Activated CD8-positive, alpha-beta memory T cell treated with anti-CD3 and anti-CD28 coated beads for 36 hours (primary cell): ENCODE data around the gene MICU1. TPM values are rescaled to one million over a fixed set of nuclear protein-coding genes. Genes with fewer than 3 reads are reported as not detected.
"Not testable (repeated sequence)": the region's sequence is repeated elsewhere in the genome, so short reads cannot be mapped to it uniquely, and the experiment has no call there.

Experiments
- CTCF ChIA-PET: fragments of 350-600 bp; sonication (Branson Sonifier 250); formaldehyde crosslinking; loops from one replicate; lab custom pipeline; 2021; ENCODE audit warnings: antibody characterized with exemption; lab: Charles Lee
- POLR2A ChIA-PET: fragments of 350-600 bp; sonication (Branson Sonifier 250); formaldehyde crosslinking; loops from one replicate; lab custom pipeline; 2021; ENCODE audit warnings: antibody characterized with exemption; lab: Charles Lee
- total RNA-seq, 2 experiments: library from RNA; stranded (reverse); gene quantifications; one replicate each; pipeline ENCODE4 v1.2.3, GENCODE V29; 2021

Gene MICU1, protein sequence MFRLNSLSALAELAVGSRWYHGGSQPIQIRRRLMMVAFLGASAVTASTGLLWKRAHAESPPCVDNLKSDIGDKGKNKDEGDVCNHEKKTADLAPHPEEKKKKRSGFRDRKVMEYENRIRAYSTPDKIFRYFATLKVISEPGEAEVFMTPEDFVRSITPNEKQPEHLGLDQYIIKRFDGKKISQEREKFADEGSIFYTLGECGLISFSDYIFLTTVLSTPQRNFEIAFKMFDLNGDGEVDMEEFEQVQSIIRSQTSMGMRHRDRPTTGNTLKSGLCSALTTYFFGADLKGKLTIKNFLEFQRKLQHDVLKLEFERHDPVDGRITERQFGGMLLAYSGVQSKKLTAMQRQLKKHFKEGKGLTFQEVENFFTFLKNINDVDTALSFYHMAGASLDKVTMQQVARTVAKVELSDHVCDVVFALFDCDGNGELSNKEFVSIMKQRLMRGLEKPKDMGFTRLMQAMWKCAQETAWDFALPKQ
- 10 to 100 TPM; 24.5 to 27.1 TPM for total RNA-seq

DNA sequence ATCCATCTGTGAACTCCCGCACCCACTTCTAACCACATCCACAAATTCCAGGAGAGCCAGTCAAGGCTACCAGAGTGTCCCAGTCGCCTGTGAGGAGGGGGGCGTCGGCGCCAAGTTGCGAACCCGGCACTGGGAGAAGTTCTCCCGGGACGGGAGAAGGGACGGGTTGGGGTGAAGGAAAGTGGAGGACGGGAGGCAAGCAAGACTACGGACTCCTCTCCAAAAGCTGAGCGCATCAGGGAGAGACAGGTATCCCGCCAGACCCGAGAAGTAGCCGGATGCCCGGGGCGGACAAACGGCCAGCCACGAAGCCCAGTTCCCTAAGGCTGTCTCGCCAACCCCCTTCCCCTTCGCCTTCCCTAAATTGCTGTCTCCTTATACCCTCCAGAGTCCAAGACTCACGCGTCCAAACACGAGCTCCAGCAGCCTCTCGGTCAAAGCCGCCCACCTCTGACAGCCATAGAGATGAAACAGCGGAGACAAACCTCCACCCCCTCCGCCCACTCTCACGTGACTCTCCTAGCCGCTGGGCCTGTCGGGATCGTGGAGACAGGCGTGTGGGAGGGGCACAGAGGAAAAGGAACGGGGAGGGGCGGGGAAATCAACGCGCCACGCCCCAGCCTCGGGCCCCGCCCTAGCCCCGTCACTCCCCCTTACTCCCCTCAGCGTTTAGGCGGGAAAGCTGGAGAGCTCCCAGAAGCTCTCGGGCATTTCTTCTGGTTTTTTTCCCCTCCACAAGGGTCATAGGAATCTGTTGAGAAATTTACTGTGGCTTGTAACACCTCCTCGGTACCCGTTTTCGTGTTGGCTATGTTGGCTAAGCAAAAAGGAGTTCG is at the start of gene MICU1:
Gene MICU1, minus strand, starts transcription at position 472 of the 836 bp plus-strand sequence. CDS start 59,286 bp downstream, outside the sequence.
- ChIA-PET CTCF (interaction anchor here (0.5 to 1.0 kb wide), 3 partner anchors 15 to 30 kb away, joined by 3 read pairs; no protein-coding TSS in a partner anchor), POLR2A (interaction anchor here (0.5 to 1.2 kb wide), 3 partner anchors 36 to 218 kb away, joined by 3 to 4 read pairs (median 3); partner anchors contain the start of gene MCU)

DNA sequence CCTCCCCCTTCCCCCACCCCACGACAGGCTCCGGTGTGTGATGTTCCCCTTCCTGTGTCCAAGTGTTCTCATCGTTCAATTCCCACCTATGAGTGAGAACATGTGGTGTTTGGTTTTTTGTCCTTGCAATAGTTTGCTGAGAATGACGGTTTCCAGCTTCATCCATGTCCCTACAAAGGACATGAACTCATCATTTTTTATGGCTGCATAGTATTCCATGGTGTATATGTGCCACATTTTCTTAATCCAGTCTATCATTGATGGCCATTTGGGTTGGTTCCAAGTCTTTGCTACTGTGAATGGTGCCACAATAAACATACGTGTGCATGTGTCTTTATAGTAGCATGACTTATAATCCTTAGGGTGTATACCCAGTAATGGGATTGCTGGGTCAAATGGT is 48.3 kb upstream of the MICU1 start:
- POLR2A ChIA-PET, CTCF ChIA-PET: not testable (repeated sequence)

DNA sequence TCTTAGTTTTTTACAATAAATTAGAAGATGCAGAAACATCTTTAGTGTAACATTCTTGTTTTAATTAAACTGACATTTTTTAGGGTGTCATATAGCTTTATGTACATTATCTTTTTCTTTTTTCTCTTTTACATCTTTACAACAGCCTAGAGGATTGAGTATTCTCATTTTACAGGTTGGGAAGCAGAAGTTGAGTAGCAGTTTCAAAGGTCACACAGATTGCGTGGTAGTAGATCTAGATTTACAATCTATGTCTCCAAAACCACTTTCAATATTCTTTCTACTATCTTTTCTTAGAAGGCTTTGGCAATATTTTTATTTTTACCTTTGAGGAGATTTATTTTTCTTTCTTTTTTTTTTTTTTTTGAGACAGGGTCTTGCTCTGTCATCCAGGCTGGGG is 47.4 kb upstream of the MICU1 start:
- POLR2A ChIA-PET: no interaction called here
- CTCF ChIA-PET: no interaction called here

DNA sequence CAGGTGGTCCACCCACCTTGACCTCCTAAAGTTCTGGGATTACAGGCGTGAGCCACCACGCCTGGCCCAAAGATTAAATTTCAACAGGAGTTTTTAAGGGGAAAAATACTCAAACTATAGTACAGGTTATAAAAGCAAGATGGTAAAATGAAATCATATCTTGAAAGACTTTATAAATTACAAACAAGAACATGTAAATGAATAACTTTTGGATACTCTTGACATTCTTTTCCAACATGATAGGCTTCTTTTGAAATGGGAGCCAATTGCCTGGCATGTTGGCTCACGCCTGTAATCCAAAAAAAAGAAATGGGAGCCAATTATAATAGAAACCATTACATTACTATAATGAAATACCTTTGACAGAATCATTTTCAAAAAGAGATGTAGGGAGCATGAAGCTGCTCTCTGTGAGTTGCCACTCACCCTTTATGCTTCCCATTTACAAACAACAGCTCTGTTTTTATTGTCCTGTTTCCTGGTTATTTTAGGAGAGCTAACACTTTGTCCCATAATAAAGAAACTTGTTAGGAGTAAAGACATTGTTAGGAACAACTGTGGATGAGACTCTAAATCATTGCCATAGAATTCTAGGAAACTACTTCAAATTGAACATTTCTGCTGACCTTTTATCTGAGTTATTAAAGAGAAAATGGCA is 41.5 kb upstream of the MICU1 start:
- CTCF ChIA-PET: interaction anchor here (0.7 kb wide), 1 partner anchor 1149 kb away, joined by 4 read pairs; no protein-coding TSS in a partner anchor
- POLR2A ChIA-PET: no interaction called here

DNA sequence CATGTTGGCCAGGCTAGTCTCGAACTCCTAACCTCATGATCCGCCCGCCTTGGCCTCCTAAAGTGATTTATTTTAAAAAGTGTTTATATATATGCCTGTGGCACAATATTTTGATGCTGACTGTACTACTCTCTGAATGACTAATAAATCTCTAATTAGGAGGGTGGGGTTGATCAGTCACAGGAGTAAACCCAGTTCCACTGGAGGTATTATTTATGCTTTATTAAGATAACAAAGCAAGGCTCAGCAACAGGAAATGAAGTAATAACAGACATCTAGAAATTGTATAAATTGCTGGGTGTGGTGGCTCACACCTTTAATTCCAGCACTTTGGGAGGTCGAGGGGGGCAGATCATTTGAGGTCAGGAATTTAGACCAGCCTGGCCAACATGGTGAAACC is 40.0 kb upstream of the MICU1 start:
- POLR2A ChIA-PET: no interaction called here

DNA sequence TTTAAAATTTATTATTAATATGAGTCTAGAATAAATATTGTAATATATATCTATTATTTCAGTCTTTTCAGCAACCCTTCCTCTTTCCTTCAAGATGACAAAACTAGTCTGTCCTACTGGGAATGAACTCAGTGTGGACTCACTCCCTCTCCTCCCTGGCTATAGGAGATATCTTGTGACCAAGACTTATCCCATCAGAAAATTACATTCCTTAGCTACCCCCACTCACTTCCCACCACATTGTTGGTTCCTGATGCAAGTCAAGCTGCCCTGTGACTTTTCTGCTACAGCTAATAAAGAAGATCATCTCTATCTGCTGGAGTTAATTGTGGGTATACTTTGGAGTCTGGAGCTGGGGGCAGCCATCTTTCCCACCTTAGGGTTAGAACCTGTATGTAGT is 38.1 kb upstream of the MICU1 start:
- ChIA-PET CTCF (no interaction called here), POLR2A (interaction anchor here (0.6 kb wide), 1 partner anchor 12 kb away, joined by 3 read pairs; no protein-coding TSS in a partner anchor)

More for the DNA sequence above, 40.0 kb upstream of the MICU1 start:
- CTCF ChIA-PET: no interaction called here

DNA sequence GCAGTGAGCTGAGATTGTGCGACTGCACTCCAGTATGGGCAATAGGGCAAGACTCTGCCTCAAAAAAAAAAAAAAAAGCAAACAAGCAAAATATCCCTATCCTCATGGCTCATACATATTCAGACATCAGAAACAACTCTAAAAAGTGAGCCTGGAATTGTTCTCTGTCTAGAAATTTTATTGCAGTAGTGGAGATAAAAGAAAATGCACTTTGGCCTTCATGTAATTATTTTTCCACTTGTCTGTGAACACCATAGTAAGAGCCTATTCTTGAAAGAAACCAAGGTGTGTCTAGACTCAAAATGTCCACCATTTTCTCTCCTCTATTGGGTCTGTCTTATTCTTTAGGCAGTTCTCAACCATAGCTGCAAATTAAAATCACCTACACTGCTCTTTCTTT is 35.6 kb upstream of the MICU1 start:
- POLR2A ChIA-PET: no interaction called here
- CTCF ChIA-PET: no interaction called here

DNA sequence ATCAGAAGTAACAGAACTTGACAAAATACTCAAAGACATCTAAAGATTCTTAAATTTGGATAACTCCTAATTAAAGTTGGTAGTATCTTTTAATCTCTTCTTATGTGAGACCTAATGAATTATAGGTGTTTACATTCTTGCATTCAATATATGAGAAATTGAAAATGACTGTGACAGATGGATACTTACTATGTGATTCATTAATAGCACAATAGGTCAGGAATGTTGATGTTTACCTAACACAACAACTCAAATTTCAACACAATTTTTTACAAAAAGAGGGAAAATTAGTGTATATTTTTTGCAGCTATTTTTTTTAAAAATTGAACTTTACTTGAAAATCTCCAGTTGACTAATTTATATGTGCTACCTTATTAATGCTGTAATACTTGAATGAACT is 34.3 kb upstream of the MICU1 start:
- POLR2A ChIA-PET: no interaction called here
- CTCF ChIA-PET: interaction anchor here (1.0 kb wide), 1 partner anchor 291 kb away, joined by 4 read pairs; no protein-coding TSS in a partner anchor

DNA sequence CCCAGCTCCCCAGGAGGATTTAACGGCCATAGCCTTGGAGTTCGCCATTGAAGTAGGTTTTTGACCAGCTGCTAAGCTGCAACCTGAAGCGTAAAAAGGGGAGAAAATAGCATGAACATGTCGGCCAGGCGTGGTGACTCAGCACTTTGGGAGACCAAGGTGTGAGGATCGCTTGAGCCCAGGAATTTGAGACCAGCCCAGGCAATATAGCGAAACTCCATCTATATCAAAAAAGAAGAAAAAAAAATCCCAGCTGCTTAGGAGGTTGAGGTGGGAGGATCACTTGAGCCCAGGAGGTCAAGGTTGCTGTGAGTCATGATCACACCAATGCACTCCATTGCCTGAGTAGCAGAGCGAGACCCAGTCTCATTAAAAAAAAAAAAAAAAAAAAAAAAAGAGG is 33.8 kb upstream of the MICU1 start:
- ChIA-PET POLR2A (no interaction called here), CTCF (interaction anchor here (1.0 kb wide), 1 partner anchor 291 kb away, joined by 4 read pairs; no protein-coding TSS in a partner anchor)

DNA sequence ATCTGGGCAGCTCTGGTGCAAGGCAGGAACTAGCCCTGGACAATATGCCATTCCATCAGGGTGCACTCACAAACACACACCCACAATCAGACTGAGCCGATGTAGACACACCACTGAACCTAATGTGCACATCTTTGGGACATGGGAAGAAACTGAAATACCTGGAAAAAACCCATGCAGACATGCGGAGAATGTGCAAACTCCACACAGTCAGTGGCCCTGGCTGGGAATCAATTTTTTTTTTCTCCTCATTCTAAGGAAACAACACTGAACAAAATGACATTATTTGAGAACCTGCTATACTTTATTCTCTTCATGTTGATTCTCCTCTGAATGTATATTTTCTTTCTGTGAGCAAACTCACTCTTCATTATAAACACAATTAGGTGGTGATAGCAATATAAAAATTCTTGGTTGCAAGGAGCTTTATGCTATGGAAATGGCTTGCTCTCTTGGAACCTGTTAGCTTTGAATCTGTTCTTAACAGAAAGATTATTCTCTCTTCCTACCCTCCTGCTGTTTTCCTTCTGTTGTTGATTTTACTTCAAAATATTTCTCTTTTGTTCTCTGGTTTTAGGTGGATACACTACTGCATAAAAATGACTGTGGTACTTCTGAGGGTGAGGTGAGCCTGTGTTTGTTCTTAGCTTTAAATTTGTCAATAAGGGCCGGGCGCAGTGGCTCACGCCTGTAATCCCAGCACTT is 33.0 kb upstream of the MICU1 start:
- POLR2A ChIA-PET: interaction anchor here (0.7 kb wide), 1 partner anchor 47 kb away, joined by 4 read pairs; no protein-coding TSS in a partner anchor
- CTCF ChIA-PET: no interaction called here

DNA sequence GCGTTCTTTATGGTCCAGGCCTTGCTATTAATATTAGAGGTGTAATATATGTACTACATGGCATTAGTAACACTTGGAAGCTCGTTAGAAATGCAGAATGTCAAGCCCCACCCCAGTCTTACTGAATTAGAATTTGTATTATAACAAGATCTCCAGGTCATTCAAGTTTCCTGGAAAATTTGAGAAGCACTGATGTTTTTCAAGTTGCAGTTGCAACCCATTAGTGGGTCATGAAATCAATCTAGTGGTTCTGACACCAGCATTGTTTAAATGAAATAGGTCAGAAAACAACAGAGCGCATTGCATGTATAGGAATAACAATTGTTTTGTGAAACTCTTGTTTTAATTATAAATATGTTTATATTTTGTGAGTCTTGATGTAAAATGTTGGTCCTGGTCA is 28.8 kb upstream of the MICU1 start:
- POLR2A ChIA-PET: no interaction called here
- CTCF ChIA-PET: no interaction called here

DNA sequence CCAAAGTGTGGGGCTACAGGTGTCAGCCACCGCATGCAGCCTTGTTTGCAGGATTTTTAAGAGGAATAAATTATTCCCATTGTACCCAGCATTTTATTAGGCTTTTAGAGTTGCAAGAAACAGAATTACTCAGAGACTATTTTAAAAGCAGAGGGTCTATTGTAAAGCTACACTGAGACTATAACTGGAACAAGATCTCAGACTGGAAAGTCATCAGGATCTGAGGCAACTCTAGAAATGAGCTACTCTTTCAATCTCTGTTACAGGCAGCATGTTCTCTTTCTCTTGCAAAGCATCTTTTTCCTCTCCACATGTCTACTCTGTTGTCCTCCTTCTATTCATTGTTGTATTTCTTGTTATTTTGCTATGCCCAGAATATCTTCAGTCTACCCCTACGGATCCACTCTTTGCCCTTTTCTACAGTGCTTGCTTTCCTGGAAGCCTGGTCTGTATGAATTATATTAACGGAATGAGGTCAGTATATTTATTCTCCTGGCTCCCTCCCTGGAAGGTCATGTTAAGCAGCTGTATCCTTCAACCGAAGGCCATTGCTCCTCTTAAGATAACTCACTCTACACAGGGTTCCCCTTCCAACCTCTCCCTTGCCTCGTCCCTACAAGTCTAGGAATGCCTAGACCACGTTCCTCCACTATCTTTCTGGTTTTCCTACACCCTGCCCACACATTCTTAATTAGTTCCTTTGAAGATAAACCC is 27.7 kb upstream of the MICU1 start:
- ChIA-PET POLR2A (no interaction called here), CTCF (no interaction called here)

DNA sequence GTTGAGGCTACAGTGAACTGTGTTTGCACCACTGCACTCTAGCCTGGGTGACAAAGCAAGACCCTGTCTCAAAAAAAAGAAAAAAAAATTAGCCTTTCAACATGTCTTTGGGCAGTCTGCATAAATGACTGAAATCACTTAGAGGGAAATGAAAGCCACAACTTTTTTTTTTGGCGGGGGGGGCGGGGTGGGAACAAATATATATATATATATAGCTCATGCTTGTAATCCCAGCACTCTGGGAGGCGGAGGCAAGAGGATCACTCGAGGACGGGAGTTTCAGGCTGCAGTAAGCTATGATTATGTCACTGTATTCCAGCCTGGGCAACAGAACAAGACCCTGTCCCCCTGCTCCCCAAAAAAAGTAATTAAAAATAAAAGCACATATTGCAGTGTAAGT is 23.4 kb upstream of the MICU1 start:
- POLR2A ChIA-PET: no interaction called here
- CTCF ChIA-PET: no interaction called here

DNA sequence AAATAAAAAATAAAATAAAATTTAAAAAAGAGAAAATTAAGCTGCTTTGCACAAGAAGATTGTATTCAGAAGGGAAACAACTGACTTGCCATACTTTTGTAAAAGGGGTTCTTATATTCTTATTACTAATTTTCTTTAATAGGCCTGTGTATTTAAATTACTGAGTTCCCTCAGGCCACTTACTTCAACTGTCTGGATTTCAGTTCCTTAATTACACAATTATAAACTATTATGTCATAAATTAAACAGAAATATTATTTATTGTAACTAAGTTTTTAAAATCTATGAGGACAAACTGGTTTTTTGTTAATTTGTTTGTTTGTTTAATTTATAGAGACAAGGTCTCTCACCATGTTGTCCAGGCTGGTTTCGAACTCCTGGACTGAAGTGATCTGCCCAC is 22.4 kb upstream of the MICU1 start:
- CTCF ChIA-PET: no interaction called here

DNA sequence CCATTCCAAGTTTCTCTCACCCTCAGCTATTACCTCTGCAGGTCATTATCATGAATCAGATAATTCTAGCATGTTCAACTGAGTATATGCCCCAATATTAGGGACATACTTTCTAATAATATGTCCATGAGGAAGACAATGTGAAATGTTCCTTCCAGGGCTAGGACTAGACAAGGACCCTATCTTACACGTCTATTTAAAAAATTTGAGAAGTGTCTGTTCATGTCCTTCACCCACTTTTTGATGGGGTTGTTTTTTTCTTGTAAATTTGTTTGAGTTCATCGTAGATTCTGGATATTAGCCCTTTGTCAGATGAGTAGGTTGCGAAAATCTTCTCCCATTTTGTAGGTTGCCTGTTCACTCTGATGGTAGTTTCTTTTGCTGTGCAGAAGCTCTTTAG is 21.1 kb upstream of the MICU1 start:
- CTCF ChIA-PET: not testable (repeated sequence)

More for the DNA sequence above, 22.4 kb upstream of the MICU1 start:
- POLR2A ChIA-PET: no interaction called here

DNA sequence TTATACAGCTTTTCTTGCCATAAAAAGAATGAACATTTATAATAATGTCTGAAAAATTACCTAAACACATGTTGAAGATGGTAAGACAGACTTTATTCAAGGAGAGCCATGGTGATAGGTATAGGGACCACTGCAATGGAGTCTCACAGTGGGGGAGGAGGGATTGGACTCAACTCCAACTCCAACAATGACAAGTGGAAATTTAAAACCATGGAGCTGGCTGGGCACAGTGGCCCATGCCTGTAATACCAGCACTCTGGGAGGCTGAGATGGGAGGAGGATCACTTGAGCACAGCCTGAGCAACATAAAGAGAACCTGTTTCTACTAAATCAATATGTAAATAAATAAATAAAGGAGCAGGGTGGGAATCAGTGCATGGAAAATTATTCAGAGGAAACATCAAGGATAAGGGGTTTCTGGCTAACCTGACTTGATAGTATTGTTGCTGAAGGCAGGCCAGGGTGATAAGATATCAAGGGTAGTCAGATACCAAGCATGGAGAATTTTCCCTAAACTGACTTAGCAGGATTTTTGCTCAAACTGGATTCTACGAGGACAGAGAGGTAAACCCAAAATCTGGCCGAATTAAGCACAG is 19.5 kb upstream of the MICU1 start:
- POLR2A ChIA-PET: no interaction called here
- CTCF ChIA-PET: no interaction called here

More for the DNA sequence above, 21.1 kb upstream of the MICU1 start:
- POLR2A ChIA-PET: not testable (repeated sequence)

DNA sequence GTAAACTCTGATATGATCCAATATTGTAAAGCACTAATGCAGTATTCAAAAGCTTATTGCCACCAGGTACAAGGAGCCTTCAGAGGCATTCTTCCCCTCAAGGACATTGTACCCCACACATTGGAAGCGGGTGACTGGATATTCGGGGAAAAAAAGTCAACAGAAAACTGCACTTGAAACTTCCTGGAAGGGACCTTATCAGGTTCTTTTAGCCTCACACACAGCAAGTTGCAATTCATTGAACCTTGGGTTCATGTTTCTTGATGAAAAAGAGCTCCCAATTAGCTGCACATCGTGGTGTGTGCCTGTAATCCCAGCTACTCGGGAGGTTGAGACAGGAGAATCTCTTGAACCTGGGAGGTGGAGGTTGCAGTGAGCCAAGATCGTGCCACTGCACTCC is 16.4 kb upstream of the MICU1 start:
- CTCF ChIA-PET: interaction anchor here (0.6 kb wide), 1 partner anchor 147 kb away, joined by 6 read pairs; no protein-coding TSS in a partner anchor
- POLR2A ChIA-PET: no interaction called here

DNA sequence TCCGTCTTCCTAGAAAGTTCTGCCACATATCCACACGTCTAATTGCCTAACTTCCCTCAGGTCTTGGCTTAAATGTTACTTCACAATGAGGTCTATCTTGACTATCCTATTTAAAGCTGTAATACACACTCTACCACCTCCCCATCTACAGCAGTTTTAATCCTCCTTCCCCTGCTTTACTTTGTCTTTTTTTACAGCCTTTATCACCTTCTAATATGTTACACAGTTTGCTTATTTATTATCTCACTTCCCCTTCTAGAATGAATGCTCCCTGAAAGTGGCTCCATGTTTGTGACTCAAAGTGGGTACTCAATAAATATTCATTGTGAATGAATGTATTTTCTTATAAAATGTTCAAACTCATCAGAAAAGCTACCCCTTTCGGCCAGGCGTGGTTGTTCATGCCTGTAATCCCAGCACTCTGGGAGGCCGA is 13.6 kb upstream of the MICU1 start:
- CTCF ChIA-PET: no interaction called here
- POLR2A ChIA-PET: no interaction called here
